ENCODE data around the gene RANBP17.

DNA sequence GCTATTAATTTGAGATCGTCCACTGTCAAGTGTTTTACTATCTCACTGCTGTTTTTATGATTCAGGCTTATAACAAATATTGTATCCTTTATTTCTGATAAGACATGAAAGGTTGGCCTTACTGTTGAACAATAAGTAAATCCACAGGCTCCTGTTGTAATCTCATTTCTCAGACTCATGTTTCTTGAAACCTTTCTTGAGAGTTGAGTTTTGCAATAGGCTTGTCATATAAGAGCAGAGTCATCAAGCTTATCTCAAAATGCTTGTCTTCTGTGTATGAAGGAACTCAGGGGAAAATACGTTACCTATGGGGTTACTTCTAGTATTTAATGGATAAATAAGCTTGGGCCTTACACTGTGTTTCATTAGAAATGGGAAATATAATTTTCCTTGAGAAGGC is 438.0 kb downstream of the RANBP17 start:
- no peak for TF ChIP-seq POLR2A (conservative IDR thresholded peaks at IDR 0.05)
- TF ChIP-seq, protein P1, sequence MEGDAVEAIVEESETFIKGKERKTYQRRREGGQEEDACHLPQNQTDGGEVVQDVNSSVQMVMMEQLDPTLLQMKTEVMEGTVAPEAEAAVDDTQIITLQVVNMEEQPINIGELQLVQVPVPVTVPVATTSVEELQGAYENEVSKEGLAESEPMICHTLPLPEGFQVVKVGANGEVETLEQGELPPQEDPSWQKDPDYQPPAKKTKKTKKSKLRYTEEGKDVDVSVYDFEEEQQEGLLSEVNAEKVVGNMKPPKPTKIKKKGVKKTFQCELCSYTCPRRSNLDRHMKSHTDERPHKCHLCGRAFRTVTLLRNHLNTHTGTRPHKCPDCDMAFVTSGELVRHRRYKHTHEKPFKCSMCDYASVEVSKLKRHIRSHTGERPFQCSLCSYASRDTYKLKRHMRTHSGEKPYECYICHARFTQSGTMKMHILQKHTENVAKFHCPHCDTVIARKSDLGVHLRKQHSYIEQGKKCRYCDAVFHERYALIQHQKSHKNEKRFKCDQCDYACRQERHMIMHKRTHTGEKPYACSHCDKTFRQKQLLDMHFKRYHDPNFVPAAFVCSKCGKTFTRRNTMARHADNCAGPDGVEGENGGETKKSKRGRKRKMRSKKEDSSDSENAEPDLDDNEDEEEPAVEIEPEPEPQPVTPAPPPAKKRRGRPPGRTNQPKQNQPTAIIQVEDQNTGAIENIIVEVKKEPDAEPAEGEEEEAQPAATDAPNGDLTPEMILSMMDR (IDR thresholded peaks at IDR 0.05 in 2 of 3, conservative IDR thresholded peaks at IDR 0.05 in 1 of 3; ENCODE audit: insufficient read depth in 2 of 3, low read depth in 1 of 3, low read length in 3 of 3), result no peak
- TF ChIP-seq TBP (optimal IDR thresholded peaks at IDR 0.05; ENCODE audit: low read depth, low read length), result no peak
- TF ChIP-seq RB1 (IDR thresholded peaks at IDR 0.05; ENCODE audit: low read depth), result no peak
- no peak for TF ChIP-seq SMAD2 (IDR thresholded peaks at IDR 0.05; ENCODE audit: low read depth, low read length)
- no peak for TF ChIP-seq CAMTA2 (CRISPR knock-in tag; conservative IDR thresholded peaks at IDR 0.05)
- no peak for TF ChIP-seq PHF8 (IDR thresholded peaks at IDR 0.05; ENCODE audit: borderline replicate concordance, low read length)
- no peak for TF ChIP-seq ZFP30 (CRISPR knock-in tag; IDR thresholded peaks at IDR 0.05; ENCODE audit: borderline replicate concordance)
- no peak for TF ChIP-seq ZNF384 (IDR thresholded peaks at IDR 0.05; ENCODE audit: low read depth, low read length)
- TF ChIP-seq FOSL1 (tag; conservative IDR thresholded peaks at IDR 0.05), result no peak

All from K562 (cell line).